HG03108 (cell line): ENCODE data around the gene CORO1C.
"Not testable (repeated sequence)": the region's sequence is repeated elsewhere in the genome, so short reads cannot be mapped to it uniquely, and the experiment has no call there.

ENCODE experiments used
- ATAC-seq: cut with Tn5 transposase; IDR thresholded peaks from one replicate; pipeline ENCODE4 v1.9.1; 2021; ENCODE audit warnings: moderate library complexity; ENCODE audit not compliant: unreplicated experiment

The CORO1C gene

DNA sequence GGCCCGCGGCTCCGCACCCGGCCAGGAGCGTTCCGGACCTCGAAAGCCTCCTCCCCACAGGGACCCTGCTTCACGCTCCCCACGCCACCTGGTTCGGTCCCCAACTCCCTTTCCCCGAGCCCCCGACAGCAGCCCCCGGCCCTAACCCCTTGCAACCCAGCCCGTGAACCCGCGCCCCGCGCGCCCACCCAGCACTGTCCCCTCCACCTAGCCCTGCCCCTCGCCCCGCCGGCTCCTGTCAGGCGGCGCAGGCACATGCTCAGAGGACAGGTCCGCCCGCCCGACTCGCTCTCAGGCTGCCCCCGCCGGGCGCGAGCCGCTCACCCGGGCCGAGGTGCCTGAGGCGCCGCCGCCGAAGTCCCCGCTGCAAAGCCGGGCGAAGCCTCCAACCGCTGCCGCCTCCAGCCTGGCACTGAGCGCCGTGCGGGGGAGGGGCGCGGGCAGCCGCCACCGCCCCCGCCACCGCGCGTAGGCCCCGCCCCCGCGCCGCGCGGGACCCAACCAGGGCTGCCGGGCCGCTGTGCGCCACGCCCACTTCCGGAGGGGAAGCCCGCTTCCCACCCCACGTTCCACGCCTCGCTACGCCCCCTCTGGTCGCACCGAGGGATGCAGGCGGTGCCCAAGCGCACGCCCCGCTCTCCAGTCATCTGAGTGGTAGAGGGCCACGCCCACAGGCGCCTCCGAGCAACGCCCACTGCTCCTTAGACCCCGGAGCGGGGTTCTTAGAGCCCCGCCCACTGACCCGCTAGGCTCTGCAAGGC is at the start of gene CORO1C:
Gene CORO1C, minus strand, starts transcription at position 414 of the 761 bp plus-strand sequence. CDS start 30,200 bp downstream, outside the sequence.
- ATAC-seq: peak; percentile 69

DNA sequence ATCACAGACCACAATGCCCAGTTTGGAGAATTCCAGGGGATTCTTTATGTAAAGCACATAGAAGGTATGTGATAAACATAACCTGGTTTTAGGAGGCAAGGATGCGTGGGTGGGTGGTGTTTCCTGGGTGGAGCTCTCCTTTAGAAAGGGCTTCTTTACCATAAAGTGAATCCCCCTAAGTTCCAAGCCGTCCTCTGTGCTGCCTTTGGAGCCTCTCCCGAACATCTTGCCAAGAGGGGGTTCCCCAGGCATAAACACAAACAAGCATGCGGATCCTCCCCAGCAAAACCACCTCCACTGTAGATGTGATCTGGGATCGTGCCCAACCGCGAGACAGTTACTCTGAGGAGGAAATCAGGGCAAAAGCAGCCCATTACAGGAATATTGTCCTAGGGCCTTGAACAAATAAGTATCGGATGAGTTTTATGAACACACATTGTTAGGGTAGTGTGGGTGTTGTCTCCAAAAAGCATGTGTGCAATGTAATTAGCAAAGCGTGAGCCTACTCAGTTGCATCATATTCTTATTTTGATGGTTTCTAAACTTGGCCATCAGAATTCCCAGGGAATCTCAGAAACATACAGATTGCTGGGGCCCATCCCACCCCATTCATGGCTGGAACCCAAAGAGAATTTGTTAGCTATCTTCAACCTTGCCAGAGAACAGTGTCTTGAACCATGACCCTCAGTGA is 48.8 kb upstream of the CORO1C start:
- no peak for ATAC-seq

DNA sequence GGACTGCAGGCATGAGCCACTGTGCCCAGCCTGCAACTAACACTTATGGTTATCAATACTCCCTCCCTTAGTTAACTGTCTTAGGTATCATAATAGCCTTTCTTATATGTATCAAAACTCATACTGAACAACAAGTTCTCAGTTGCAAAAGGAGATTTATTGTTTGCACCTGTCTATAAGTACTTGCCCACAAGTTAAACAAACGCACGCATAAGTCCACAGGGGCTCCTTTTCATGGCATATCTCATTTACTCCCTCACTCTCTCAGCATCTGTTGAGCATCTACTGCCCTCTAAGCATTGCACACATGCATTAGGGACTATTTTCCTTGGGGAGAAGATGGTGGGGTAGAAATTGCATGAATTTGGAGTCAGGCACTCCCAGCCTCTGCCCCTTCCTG is 46.7 kb upstream of the CORO1C start:
- no peak for ATAC-seq

DNA sequence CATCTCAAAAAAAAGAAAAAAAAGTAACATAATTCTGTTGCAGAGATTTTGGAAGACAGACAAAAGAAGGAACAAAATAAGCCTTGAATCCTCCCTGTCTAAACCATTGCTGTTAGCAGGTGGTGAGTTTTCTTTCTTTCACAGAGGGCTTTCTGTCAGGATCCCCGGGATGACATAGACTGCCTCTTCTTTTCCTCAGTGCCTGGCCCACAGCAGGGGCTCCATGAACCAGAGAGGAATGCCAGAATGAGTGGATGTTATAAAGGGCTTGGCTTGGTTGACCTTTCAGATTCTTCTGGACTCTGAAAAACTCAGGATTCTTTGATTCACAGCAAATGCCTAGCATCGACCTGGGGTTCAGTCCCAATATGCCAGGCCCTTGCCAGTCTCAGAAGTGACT is 45.8 kb upstream of the CORO1C start:
- ATAC-seq: no peak

DNA sequence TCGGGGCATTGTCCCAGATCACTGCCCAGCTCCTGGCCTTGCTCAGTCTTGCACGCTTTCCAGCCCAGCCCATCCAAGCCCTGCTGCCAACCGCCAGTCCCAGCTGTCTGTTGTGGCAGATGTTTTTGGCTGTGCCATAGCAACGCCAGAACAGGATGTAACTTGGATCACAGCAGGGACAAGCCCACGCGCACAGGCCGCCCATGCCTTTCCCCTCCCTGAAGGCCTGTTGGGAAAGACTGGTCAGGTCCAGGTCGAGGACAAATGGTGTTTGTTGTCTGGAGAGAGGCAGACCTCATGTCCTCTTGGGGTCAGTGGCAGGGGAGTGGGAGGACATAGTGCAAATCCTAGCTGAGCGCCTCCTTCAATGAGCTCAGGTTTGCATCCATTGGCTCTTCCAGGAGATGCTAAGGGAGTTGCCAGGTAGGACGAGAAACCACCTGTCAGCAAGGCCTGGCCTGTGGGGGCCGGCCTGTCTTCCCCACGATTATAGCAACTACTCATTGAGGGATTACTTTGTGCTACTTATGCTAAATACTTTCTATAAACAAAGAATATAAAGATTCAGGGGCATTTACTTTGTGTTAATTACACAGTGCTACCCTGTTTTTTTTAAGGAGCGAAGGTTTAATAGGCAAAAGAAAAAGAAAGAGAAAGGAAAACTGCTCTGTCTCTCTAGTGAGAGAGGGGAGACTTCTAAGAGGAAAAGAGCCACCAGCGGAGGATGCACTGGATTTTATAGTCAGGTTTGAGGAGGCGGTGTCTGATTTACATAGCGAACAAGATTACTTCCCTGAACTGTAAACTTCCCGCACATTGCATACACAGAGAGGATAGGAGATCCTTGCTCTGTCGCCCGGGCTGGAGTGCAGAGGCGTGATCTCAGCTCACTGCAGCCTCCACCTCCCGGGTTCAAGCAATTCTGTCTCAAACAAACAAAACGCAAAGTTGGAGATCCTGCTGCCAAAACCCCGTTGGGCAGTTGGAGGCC is 42.8 kb upstream of the CORO1C start:
- ATAC-seq: no peak

DNA sequence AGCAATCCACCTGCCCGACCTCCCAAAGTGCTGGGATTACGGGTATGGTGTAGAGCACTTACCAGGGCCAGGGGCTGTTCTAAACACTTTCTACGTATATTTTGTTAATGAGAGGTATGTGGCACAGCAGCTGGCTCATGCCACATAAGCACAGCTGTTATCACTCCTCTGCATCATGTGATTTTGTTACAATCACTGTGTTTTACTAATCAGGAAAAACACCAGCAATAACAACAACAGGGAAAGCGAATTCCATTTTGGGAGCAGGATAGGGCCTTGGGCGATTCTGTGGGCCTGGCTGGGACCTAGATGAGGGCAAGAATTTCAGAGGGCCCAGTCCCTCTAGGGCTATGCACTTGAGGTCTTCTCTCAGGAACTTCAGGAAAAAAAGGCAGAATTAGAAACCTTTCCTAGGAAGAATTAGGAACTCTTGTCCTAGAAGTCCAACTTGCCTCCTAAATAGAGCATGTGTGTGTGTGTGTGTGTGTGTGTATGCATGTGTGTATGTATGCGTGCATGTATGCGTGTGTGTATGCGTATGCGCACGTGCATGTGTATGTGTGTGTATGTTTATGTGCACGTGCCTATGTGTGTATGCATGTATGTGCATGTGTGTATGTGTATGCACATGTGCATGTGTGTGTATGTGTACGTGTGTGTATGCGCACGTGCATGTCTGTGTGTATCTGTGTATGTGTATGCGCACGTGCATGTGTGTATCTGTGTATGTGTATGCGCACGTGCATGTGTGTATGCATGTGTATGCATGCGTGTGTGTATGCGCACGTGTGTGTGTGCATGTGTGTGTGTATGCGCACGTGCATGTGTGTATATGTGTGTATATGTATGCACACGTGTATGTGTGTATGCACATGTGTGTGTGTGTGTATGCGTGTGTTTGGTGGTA is 41.8 kb upstream of the CORO1C start:
- no peak for ATAC-seq

DNA sequence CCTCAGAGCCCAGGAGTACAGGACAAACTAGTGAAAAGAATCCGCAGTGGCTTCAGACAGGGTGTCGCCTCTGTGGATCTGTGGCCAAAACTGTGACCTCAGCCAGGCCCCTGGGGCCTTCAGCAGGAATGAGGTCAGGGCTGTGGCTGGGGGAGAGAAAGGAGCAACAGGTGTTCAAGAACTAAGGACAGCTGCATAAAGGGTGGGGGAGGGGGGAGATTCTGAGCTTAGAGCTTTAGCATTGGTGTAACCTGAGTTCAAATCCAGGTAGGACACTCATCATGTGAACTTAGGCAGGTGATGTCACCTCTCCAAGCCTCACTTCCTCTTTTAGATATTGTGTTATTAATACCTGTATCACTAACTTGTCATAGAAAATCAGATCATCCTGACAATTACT is 40.9 kb upstream of the CORO1C start:
- no peak for ATAC-seq

DNA sequence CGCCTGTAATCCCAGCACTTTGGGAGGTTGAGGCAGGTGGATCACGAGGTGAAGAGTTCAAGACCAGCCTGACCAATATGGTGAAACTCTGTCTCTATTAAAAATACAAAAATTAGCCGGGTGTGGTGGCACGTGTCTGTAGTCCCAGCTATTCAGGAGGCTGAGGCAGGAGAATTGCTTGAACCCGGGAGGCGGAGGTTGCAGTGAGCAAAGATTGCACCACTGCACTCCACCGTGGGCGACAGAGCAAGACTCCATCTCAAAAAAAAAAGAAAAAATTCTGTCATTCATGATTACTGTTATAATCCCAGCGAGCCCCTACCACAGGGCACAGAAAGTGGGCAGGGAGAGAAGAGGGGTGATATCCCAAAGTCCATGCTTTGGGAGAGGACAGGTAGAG is 40.5 kb upstream of the CORO1C start:
- not testable (repeated sequence) for ATAC-seq

DNA sequence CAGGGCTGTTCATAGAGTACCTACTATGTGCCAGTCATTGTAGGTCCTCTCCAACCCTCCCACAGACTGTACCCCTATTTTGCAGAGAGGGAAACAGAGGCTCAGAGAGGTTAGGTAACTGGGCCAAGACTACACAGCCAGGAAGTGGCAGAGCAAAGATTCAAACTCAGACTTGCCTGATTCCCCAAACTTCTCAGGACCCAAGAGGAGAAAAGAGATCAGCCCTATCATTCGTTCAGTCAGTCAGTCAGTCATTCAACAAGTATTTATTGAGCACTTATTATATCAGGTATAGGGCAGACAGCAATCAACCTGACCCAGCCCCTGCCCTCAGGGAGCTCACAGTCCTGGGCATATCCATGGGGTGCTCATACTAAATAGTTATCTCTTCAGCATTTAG is 39.6 kb upstream of the CORO1C start:
- no peak for ATAC-seq

DNA sequence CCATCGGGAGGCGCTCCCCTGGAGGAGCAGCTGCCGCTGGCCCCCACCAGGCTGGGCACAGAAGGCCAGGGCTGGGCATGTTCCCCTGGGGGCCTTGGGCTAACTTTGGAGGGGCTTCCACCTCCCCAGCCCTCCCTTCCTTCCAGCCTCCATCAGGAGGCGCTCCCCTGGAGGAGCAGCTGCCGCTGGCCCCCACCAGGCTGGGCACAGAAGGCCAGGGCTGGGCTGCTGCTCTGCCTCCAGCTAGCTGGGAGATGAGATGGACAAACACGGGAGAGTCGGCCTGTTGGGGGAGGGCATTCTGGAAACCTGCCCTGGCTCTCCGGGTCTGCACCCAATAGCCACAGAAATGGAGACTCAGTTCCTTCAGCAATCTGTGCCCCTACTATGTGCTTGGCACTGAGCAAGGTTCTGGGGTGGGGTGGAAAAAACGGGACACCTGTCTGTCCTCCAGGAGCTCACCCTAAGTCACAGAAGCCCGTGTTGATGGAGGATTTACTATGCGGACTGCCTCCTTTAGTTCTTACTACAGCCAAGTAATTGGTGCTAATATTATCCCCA is 39.0 kb upstream of the CORO1C start:
- no peak for ATAC-seq

DNA sequence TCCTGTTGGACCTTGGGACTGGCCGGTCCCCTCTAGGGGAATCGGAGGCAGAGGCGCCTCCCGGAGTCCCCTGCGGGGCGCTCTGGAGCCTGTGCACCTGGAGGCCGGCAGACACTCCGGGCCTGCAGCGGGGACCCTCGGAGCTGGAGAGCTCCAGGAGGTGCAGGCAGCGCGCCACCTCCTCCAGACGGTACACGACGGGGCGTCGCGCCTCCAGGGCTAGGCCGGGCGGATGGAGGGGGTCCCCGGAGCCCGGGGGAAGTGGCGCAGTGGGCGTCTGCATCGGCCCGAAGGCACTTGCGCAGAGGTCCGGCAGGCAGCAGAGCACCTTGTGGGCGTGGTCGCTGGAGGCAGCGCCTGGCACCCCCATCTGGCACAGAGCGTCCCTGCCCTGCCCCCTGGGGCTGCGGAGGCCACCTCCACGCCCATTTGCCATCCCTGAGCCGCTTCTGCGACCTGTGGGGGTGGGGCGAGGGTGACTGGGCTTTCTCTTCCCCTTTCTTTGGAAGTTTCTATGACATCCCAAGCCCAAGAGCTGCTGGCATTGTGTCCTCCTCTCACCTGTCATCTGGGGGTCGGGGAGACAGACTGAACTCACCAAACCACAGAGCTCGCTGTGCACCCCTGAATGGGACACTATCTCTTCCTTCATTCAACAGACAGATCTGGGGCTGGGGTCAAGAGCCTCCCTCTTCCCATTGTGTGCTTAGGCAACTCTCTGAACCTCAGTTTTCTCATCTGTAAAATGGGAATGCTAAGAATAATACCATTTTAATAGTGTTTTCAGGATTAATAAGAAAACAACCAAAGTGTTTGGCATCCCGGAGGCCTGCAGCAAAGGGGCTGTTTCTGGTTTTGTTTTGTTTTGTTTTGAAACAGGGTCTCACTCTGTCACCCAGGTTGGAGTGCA is 37.5 kb upstream of the CORO1C start:
- ATAC-seq: no peak

DNA sequence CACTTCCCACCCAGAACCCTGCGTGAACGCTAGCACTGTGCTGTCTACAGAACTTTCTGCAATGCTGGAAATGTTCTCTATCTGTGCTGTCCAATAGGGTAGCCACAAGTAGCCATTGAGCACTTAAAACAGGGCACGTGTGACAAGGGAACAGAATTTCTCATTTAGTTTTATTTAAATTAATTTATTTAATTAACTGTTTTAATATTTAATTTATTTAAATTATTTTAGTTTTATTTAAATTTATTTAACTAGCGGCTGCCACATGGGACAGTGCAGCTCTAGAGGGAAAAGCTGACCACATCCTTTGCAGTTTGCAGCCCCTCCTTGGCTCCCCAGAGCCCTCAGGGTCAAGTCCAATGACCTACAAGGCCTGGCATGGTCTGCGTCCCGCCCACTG is 35.0 kb upstream of the CORO1C start:
- no peak for ATAC-seq

DNA sequence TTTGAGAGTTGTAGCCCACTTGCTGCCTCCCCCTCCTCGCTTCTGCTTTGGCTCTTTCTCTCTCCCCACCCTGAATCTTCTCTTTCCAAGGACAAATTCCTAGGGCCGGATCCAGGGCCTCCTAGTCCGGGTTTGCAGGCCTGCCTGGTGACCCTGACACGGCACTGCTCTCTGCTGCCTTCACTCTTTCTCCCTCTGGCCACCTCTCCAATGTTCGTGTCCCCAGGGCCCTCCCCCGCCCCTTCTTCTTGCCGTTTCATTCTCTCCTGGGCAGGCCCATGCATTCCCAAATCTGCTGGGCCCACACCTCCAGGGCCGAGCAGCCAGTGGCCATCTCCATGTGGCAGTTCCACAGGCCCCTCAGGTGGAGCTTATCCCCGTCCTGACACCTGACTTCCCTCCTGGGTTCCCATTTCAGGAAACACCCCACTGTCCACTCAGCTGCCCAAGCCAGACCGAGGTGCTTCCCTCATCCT is 34.0 kb upstream of the CORO1C start:
- no peak for ATAC-seq

DNA sequence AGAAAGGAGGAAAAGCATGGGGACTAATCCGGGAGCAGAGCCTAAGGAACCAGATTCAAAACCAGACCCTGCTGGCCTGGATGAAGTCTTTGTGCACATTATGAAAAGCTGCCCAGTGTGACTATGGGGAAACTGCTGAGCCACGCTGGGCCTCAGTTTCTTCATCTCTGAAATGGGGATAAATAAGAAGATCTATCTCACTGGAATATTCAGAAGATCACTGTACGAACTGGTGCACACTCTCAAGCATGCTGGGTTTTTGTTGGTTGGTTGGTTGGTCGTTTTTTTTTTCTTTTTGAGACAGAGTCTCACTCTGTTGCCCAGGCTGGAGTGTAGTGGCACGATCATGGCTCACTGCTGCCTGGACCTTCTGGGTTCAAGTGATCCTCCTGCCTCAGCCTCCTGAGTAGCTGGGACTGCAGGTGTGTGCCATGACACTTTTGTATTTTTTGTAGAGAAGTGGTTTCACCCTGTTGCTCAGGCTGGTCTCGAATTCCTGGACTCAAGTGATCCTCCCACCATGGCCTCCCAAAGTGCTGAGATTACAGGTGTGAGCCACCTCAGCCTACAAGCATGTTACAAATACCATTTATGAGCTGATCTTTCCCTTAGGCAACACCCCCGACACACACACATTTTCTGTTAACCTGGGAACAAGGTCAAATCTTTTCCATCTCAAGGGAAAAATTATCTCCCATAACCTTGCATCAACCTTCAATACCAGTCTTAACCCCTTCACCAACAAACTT is 33.4 kb upstream of the CORO1C start:
- ATAC-seq: no peak

DNA sequence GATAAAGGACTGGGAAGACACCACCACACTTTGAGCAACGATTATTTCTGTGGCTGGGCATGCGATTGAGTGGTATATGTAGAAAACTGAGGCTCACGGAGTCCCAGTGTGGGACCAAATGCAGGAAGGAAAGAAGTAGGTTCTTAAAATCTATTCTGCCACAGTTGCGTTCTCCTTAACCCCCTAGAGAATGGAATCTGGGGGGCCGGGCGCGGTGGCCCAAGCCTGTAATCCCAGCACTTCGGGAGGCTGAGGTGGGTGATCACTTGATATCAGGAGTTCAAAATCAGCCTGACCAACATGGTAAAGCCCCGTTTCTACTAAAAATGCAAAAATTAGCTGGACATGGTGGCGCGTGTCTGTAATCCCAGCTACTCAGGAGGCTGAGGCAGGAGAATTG is 29.9 kb upstream of the CORO1C start:
- no peak for ATAC-seq

DNA sequence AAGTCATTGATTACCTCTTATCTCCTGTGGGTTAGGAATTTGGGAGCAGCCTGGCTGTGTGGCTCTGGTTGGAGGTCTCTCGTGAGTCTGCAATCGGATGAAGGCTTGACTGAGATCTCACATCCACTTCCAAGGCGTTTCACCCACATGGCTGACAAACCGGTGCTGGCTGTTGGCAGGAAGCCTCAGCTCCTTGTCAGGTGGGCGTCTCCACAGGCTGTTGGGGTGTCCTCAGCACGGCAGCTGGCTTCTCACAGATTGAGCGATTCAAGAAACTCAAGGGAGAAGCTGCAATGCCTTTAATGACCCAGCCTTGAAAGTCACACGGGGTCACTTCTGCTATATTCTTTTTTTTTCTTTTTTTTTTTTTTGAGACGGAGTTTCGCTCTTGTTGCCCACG is 28.6 kb upstream of the CORO1C start:
- no peak for ATAC-seq

DNA sequence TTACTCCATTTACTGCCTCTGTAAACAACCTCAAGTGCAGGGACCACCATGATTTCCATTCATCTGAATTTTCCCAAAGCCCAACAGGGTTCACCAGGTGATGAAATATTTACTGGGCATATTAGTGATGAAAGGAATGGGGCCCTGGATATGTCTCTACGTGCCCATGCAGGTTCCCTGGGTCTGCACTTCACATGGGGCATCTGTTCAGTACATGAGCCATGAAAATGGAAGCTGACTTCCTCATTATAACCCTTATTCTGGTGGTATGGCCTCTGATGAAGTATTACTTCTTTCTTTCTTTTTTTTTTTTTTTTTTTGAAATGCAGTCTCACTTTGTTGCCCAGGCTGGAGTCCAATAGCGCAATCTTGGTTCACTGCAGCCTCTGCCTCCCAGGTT is 26.5 kb upstream of the CORO1C start:
- ATAC-seq: no peak

DNA sequence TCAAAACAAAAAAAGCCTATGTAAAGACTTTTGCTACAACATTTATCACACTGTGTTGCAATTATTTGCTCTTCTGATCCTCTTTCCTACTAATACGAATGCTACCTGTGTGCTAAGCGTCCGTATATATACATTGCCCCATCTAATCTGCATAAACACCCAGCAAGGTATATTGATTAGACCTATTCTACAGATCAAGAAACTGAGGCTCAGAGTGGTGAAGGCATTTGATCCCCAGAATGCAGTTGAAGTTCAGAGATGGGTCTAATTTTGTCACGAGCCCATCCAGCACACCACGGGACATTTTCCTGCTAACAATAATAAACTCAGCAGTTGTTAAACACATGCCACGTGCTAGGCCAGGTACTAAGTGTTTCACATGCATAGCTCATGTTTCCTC is 25.1 kb upstream of the CORO1C start:
- no peak for ATAC-seq
